AG09309 (cell line): Measurements from ENCODE around the gene PRDM5.

ENCODE experiments used
- DNase-seq: peaks from one replicate; pipeline ENCODE4 v3.0.0-alpha.2; 2010; ENCODE audit warnings: low read depth
- H3K4me3 ChIP-seq: 2 replicates; pipeline ENCODE4 v1.5.1; 2011; ENCODE audit warnings: mild to moderate bottlenecking, low read depth, low read length, moderate library complexity; ENCODE audit not compliant: control insufficient read depth
- CTCF ChIP-seq: IDR thresholded peaks from 2 replicates; pipeline ENCODE4 v1.5.1; 2011; ENCODE audit warnings: mild to moderate bottlenecking, low read depth, low read length, inconsistent platforms; ENCODE audit not compliant: insufficient read depth, control insufficient read depth; ENCODE audit errors: missing control alignments

Gene PRDM5

GRCh38 chr4:120864969-120865368 is 57.6 kb downstream of the PRDM5 start:
- no peak for DNase-seq
- no peak overlapping the region for H3K4me3 ChIP-seq
- no peak for TF ChIP-seq CTCF

- no peak for DNase-seq
- H3K4me3 ChIP-seq: no peak overlapping the region
- no peak for TF ChIP-seq CTCF
Observed at GRCh38 chr4:120862432-120862831, 60.1 kb downstream of the PRDM5 start.

GRCh38 chr4:120861852-120862251 is 60.7 kb downstream of the PRDM5 start:
- no peak for TF ChIP-seq CTCF
- no peak overlapping the region for H3K4me3 ChIP-seq
- DNase-seq: no peak

GRCh38 chr4:120858776-120859175 is 63.8 kb downstream of the PRDM5 start:
- H3K4me3 ChIP-seq: no peak overlapping the region
- no peak for TF ChIP-seq CTCF
- no peak for DNase-seq

- no peak for DNase-seq
- TF ChIP-seq CTCF: no peak
Observed at GRCh38 chr4:120857312-120857711, 65.2 kb downstream of the PRDM5 start.

GRCh38 chr4:120856294-120856693 is 66.2 kb downstream of the PRDM5 start:
- TF ChIP-seq CTCF: no peak
- H3K4me3 ChIP-seq: no peak overlapping the region
- no peak for DNase-seq

More at GRCh38 chr4:120857312-120857711, 65.2 kb downstream of the PRDM5 start:
- no peak overlapping the region for H3K4me3 ChIP-seq
